Measurements from ENCODE around the gene BASP1. TPM values are rescaled to one million over a fixed set of nuclear protein-coding genes. Genes with fewer than 3 reads are reported as not detected.

The BASP1 gene
- total RNA-seq, 1 experiment from 2014 or later: 0.34 TPM

DNA sequence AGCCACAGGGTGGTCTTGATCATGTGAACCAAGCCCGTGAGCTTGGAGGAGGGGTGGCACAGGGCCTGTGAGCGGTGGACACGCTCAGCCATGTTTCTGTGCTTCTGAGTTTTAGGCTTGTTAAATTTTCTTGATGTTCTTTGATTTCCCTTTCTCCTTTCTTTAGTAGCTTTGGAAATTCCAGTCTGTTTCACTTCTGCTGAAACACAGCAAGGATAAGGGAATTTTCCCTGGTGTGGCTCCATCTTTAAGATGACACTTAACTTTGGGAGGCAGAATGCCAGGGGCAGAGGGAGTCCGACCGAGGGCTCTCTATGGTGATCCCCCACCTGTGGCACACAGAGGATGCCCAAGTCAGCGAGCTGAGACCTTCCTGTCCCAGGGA is 29.7 kb upstream of the BASP1 start:
- Histone ChIP-seq H3K4me3 (replicated peaks in 1 of 2; ENCODE audit: low read depth in 1 of 2, low read length in 2 of 2) (no peak overlapping the region), H3K79me2 (ENCODE audit: insufficient read depth, low read length) (no peaks in the 10 kb centered on the region), H2AFZ (ENCODE audit: low read depth, low read length, poor library complexity, severe bottlenecking) (no peak overlapping the region), H3K36me3 (ENCODE audit: control insufficient read depth in 1 of 2, insufficient read depth in 2 of 2, low read length in 2 of 2) (no peaks in the 10 kb centered on the region), H3K9ac (ENCODE audit: low read length) (no peak overlapping the region), H3K27ac (ENCODE audit: low read depth, low read length) (no peak overlapping the region), H3K4me2 (ENCODE audit: low read length) (no peak overlapping the region), H3K9me3 (ENCODE audit: control insufficient read depth in 1 of 2, insufficient read depth in 1 of 2, low read depth in 1 of 2, low read length in 2 of 2) (no peaks in the 10 kb centered on the region), H4K20me1 (ENCODE audit: insufficient read depth) (no peaks in the 10 kb centered on the region), H3K9me2 (ENCODE audit: insufficient read depth) (no peaks in the 10 kb centered on the region), H3K4me1 (ENCODE audit: control insufficient read depth in 1 of 2, insufficient read depth in 2 of 2, low read length in 2 of 2) (peaks cover 4 to 14% of the 10 kb centered on the region in 2 experiments), H3K27me3 (ENCODE audit: insufficient read depth, low read length) (no peaks in the 10 kb centered on the region)
- TF ChIP-seq ELF1 (IDR thresholded peaks at IDR 0.05; ENCODE audit: borderline replicate concordance, low read depth) (no peak), EZH2 (IDR thresholded peaks at IDR 0.05) (no peak), CEBPB (IDR thresholded peaks at IDR 0.05; ENCODE audit: low read depth) (no peak), JUND (IDR thresholded peaks at IDR 0.05) (no peak), EZH2phosphoT487 (IDR thresholded peaks at IDR 0.05; ENCODE audit: borderline replicate concordance) (no peak), TCF7L2 (IDR thresholded peaks at IDR 0.05; ENCODE audit: borderline replicate concordance, extremely low read depth, insufficient read depth, insufficient read length) (no peak), FOSL1 (IDR thresholded peaks at IDR 0.05; ENCODE audit: low read depth) (no peak)
- TF ChIP-seq, protein P1, sequence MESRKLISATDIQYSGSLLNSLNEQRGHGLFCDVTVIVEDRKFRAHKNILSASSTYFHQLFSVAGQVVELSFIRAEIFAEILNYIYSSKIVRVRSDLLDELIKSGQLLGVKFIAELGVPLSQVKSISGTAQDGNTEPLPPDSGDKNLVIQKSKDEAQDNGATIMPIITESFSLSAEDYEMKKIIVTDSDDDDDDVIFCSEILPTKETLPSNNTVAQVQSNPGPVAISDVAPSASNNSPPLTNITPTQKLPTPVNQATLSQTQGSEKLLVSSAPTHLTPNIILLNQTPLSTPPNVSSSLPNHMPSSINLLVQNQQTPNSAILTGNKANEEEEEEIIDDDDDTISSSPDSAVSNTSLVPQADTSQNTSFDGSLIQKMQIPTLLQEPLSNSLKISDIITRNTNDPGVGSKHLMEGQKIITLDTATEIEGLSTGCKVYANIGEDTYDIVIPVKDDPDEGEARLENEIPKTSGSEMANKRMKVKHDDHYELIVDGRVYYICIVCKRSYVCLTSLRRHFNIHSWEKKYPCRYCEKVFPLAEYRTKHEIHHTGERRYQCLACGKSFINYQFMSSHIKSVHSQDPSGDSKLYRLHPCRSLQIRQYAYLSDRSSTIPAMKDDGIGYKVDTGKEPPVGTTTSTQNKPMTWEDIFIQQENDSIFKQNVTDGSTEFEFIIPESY (IDR thresholded peaks at IDR 0.05; ENCODE audit: extremely low read depth, insufficient replicate concordance, low read length): no peak
- TF ChIP-seq, protein P2, sequence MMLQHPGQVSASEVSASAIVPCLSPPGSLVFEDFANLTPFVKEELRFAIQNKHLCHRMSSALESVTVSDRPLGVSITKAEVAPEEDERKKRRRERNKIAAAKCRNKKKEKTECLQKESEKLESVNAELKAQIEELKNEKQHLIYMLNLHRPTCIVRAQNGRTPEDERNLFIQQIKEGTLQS (IDR thresholded peaks at IDR 0.05): no peak
- intact Hi-C loops (cut with micrococcal nuclease): loop anchor here (2.0 kb wide), 1 partner anchor 253 kb away; no protein-coding TSS in a partner anchor
- DNase-seq (ENCODE audit: low read depth, low spot score): no peak
- ChIA-PET CTCF (no interaction called here), POLR2A (no interaction called here), RAD21 (ENCODE audit: low non-redundant PET in 1 of 2, low total read pairs in 2 of 2, uncharacterized antibody in 2 of 2, unreplicated experiment in 2 of 2) (no interaction called here)
- no peak for ATAC-seq
- no TSS peak for BruUV-seq (replicated peaks)
